NT2/D1 (cell line): ENCODE results near the gene ZNF543.

Source experiments
- DNase-seq: peaks from one replicate; pipeline ENCODE4 v3.0.0-alpha.2; 2011; ENCODE audit warnings: low read depth, low spot score
- H3K27me3 ChIP-seq: 2 replicates; pipeline ENCODE4 v1.6.0; 2011; ENCODE audit warnings: mild to moderate bottlenecking; ENCODE audit not compliant: insufficient read length, insufficient read depth
- H3K36me3 ChIP-seq: 2 replicates; pipeline ENCODE4 v1.6.1; 2011; ENCODE audit warnings: mild to moderate bottlenecking, low read length, mixed read lengths; ENCODE audit not compliant: insufficient read depth, insufficient read length
- H3K4me1 ChIP-seq: 2 replicates; pipeline ENCODE4 v1.5.1; 2011; ENCODE audit not compliant: insufficient read depth, insufficient read length
- H3K4me3 ChIP-seq: 2 replicates; pipeline ENCODE4 v1.5.1; 2011; ENCODE audit warnings: low read depth; ENCODE audit not compliant: insufficient read length
- H3K9ac ChIP-seq: 2 replicates; pipeline ENCODE4 v1.6.0; 2011; ENCODE audit warnings: low read depth; ENCODE audit not compliant: insufficient read length
- H3K9me3 ChIP-seq: 2 replicates; pipeline ENCODE4 v1.5.1; 2011; ENCODE audit warnings: mild to moderate bottlenecking, low read length; ENCODE audit not compliant: insufficient read depth
- SUZ12 ChIP-seq: IDR thresholded peaks from 2 replicates; pipeline ENCODE4 v1.6.1; 2011; ENCODE audit not compliant: insufficient read length, insufficient read depth; ENCODE audit errors: extremely low read depth
- YY1 ChIP-seq: IDR thresholded peaks from 2 replicates; pipeline ENCODE4 v1.6.1; 2011; ENCODE audit not compliant: insufficient read length, insufficient read depth
- ZNF274 ChIP-seq: IDR thresholded peaks from 2 replicates; pipeline ENCODE4 v1.6.1; 2011; ENCODE audit warnings: mild to moderate bottlenecking, low read depth, low read length

ZNF543 gene

GRCh38 chr19:57350877-57351805 is 30.9 kb downstream of the ZNF543 start, which contains the start of gene ZNF304:
Gene ZNF304, plus strand, starts transcription at chr19:57351271. Its CDS starts 394 bp downstream, at chr19:57351665.
- TF ChIP-seq ZNF274 (no peak), YY1 (no peak), SUZ12 (no peak)
- H3K27me3 ChIP-seq: no peaks in the 10 kb centered on the region
- peak; percentile 86 for DNase-seq
- H3K9me3 ChIP-seq: no peaks in the 10 kb centered on the region
- H3K36me3 ChIP-seq: peaks cover 39% of the 10 kb centered on the region
- H3K4me1 ChIP-seq: no peaks in the 10 kb centered on the region
- peak within 1 kb of the TSS; percentile 98 for H3K4me3 ChIP-seq
- peak within 1 kb of the TSS; percentile 96 for H3K9ac ChIP-seq

- Histone ChIP-seq H3K36me3 (peaks cover 46% of the 10 kb centered on the region), H3K4me3 (peak overlapping the region; percentile 98), H3K4me1 (no peaks in the 10 kb centered on the region), H3K9me3 (no peaks in the 10 kb centered on the region), H3K9ac (peak overlapping the region; percentile 96), H3K27me3 (no peaks in the 10 kb centered on the region)
- no peak for DNase-seq
- TF ChIP-seq SUZ12: no peak
- no peak for TF ChIP-seq ZNF274
- no peak for TF ChIP-seq YY1
These were observed 31.6 kb downstream of the ZNF543 start for GRCh38 chr19:57351867-57352266.

GRCh38 chr19:57355916-57356315 is 35.6 kb downstream of the ZNF543 start:
- Histone ChIP-seq H3K4me1 (no peaks in the 10 kb centered on the region), H3K36me3 (peaks cover 74% of the 10 kb centered on the region), H3K9ac (no peak overlapping the region), H3K4me3 (no peak overlapping the region), H3K27me3 (no peaks in the 10 kb centered on the region), H3K9me3 (no peaks in the 10 kb centered on the region)
- no peak for DNase-seq
- TF ChIP-seq YY1 (no peak), SUZ12 (no peak)

DNA sequence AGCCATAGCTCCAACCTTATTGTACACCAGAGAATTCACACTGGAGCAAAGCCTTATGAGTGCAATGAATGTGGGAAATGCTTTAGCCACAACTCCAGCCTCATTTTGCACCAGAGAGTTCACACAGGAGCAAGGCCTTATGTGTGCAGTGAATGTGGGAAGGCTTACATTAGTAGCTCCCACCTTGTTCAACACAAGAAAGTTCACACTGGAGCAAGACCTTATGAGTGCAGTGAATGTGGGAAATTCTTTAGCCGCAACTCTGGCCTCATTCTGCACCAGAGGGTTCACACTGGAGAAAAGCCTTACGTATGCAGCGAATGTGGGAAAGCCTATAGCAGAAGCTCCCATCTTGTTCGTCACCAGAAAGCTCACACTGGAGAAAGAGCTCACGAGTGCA is 37.1 kb downstream of the ZNF543 start:
- Histone ChIP-seq H3K27me3 (no peaks in the 10 kb centered on the region), H3K36me3 (peaks cover 71% of the 10 kb centered on the region), H3K4me3 (no peak overlapping the region), H3K4me1 (no peaks in the 10 kb centered on the region), H3K9ac (no peak overlapping the region), H3K9me3 (no peaks in the 10 kb centered on the region)
- TF ChIP-seq SUZ12 (no peak), YY1 (no peak), ZNF274 (no peak)
- no peak for DNase-seq

DNA sequence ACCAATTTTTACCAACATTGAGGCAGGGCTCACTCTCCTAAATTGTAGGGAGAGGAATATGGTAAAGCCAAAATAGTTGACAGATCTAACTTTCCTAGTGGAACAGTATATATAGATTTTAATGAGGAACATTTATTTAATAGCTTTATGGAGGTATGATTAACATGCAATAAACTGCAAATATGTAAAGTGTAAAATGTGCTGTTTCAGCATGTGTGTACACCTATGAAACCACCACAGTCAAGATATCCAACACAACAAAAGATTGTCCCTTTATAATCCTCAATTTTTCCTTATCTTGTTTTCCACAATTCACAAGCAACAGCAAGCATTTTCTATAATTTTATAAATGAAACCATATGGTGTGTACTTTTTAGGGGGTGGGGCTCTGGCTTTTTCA is 39.0 kb downstream of the ZNF543 start:
- H3K27me3 ChIP-seq: no peaks in the 10 kb centered on the region
- no peak overlapping the region for H3K9ac ChIP-seq
- TF ChIP-seq YY1: no peak
- no peak for TF ChIP-seq ZNF274
- no peak for TF ChIP-seq SUZ12
- H3K4me3 ChIP-seq: no peak overlapping the region
- DNase-seq: no peak
- no peaks in the 10 kb centered on the region for H3K4me1 ChIP-seq
- H3K36me3 ChIP-seq: peaks cover 53% of the 10 kb centered on the region
- H3K9me3 ChIP-seq: no peaks in the 10 kb centered on the region

DNA sequence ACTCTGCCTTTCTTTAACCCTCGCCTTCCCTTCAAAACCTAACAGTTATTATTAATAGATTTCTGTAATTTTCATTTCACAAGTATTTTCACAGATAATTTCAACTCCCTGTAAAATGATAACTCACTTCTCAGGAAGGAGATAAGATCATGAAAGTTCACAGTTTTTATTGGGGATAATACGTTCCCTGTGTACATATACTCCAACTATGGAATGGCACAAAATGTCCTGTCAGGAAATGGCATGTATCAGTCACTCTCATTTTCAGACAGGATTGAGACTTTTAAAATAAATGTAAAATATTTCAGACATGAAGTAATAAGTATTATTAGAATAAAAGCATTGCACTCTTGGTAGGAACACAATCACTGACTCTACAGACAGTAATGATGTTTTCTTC is 42.1 kb downstream of the ZNF543 start:
- Histone ChIP-seq H3K9me3 (no peaks in the 10 kb centered on the region), H3K4me3 (peak overlapping the region; percentile 66), H3K9ac (peak overlapping the region; percentile 73), H3K4me1 (no peaks in the 10 kb centered on the region), H3K27me3 (no peaks in the 10 kb centered on the region), H3K36me3 (peaks cover 22% of the 10 kb centered on the region)
- no peak for DNase-seq
- TF ChIP-seq ZNF274 (no peak), YY1 (no peak), SUZ12 (no peak)

- H3K9ac ChIP-seq: peak within 1 kb of the TSS; percentile 80
- TF ChIP-seq SUZ12: no peak
- peak; percentile 50 for TF ChIP-seq YY1
- H3K9me3 ChIP-seq: no peaks in the 10 kb centered on the region
- no peaks in the 10 kb centered on the region for H3K4me1 ChIP-seq
- H3K27me3 ChIP-seq: no peaks in the 10 kb centered on the region
- peak; percentile 97 for DNase-seq
- peaks cover 15% of the 10 kb centered on the region for H3K36me3 ChIP-seq
- H3K4me3 ChIP-seq: peak within 1 kb of the TSS; percentile 66
These were observed 42.9 kb downstream of the ZNF543 start, which contains the start of the genes TRAPPC2B and ZNF547 for GRCh38 chr19:57362997-57363687. Gene TRAPPC2B, plus strand, starts transcription at chr19:57363551. Its CDS starts 1,283 bp downstream, at chr19:57364834. Gene ZNF547, plus strand, starts transcription at chr19:57363551. Its CDS starts 5,005 bp downstream, at chr19:57368556.
